GM19099 (cell line): Measurements from ENCODE around the gene GSDMA.

Source experiments
- POLR2A ChIP-seq: IDR thresholded peaks from 3 replicates; pipeline ENCODE4 v1.6.1; 2011; ENCODE audit warnings: low read depth; ENCODE audit not compliant: insufficient read length; ENCODE audit errors: extremely low read depth

The GSDMA gene

DNA sequence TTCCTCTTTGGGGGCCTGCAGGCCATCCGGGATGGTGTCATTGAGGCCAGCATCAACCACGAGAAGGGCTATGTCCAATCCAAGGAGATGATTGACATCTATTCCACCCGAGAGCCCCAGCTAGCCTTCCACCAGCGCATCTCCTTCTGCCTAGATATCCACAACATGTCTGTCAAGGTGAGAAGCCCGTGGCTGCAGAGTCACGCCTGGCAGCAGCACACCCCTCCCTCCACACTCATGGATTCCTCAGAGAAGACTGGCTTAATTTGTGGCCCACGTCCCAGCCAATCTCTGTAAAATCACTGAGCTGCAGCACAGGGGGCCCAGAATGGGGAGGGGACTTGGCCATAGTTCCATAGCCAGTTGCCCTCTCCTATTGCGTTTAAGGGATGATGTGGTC lies 33.4 kb downstream of the GSDMA start:
- TF ChIP-seq POLR2A = no peak

DNA sequence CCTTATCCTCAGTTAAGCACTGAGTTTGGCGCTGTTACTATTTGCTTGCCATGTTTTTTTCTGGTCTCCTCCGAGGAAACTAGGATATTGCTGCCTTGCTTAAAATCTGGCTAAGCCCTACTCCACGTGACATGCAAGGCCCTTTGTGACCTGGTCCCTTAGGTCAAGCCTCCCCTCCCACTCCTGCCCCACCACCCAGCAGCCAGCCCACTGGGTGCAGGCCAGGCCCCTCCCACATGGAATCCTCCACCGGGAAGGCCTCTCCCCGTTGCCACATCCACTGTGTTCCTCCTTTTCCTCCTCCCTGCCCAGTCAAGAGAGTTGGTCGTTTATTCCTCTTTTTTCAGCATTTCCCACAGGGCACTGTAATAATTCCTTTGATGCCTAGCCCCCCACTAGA lies 34.0 kb downstream of the GSDMA start:
- no peak for TF ChIP-seq POLR2A

DNA sequence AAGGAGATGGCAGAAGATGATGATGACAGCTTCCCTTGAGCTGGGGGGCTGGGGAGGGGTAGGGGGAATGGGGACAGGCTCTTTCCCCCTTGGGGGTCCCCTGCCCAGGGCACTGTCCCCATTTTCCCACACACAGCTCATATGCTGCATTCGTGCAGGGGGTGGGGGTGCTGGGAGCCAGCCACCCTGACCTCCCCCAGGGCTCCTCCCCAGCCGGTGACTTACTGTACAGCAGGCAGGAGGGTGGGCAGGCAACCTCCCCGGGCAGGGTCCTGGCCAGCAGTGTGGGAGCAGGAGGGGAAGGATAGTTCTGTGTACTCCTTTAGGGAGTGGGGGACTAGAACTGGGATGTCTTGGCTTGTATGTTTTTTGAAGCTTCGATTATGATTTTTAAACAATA lies 34.7 kb downstream of the GSDMA start:
- no peak for TF ChIP-seq POLR2A

DNA sequence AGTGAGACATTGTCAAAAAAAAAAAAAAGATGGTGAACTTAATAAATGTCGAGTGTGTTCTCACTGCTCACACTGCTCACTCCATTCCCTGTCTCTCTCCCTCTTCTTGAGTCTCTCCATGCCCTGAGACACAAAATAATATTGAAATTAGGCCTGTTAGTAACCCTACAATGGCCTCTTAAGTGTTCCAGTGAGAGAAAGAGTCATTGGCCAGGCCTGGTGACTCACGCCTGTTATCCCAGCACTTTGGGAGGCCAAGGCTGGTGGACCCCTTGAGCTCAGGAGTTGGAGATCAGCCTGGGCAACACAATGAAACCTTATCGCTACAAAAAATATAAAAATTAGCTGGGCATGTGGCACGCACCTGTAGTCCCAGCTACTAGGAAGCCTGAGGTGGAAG lies 36.3 kb downstream of the GSDMA start:
- no peak for TF ChIP-seq POLR2A

DNA sequence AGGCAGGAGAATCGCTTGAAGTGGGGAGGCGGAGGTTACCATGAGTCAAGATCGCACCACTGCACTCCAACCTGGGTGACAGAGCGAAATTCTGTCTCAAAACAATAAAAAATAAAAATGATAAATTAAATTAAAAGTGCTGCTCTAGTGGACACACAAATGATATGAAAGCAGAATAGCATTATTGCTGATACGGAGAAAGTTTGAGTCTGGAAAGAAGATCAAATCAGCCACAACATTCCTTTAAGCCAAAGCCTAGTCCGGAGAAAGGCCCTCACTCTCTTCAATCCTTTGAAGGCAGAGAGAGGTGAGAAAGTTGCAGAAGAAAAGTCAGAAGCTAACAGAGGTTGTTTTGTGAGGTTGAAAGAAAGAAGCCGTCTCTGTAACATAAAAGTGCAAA lies 37.4 kb downstream of the GSDMA start:
- TF ChIP-seq POLR2A = no peak

DNA sequence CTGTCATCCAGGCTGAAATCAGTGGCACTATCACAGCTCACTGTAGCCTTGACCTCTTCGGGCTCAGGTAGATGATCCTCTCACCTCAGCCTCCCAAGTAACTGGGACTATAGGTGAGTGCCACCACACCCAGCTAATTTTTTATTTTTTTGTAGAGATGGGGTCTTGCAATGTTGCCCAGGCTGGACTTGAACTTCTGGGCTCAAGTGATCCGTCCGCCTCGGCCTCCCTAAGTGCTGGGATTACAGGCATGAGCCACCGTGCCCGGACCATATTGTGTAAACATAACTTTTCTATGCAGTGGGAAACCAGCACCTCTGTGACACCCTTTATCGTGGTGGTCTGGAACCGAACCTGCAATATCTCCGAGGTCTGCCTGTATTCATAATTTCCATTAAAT lies 41.3 kb downstream of the GSDMA start:
- TF ChIP-seq POLR2A = no peak

DNA sequence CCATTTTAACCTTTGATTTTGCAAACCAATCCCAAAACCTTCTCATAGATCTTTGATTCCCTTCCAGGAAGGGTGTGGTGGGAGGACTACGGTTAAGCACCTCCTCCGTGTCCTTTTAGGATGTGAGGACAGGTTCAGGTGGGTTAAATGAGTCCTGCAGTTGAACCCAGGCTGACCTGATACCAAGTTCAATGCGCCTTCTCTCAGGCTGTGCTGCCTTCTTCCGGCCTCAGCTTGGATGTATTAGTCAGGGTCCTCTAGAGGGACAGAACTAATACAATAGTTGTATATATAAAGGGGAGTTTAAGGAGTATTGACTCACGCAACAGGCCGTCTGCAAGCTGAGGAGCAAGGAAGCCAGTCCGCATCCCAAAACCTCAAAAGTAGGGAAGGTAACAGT lies 41.9 kb downstream of the GSDMA start:
- TF ChIP-seq POLR2A = no peak

DNA sequence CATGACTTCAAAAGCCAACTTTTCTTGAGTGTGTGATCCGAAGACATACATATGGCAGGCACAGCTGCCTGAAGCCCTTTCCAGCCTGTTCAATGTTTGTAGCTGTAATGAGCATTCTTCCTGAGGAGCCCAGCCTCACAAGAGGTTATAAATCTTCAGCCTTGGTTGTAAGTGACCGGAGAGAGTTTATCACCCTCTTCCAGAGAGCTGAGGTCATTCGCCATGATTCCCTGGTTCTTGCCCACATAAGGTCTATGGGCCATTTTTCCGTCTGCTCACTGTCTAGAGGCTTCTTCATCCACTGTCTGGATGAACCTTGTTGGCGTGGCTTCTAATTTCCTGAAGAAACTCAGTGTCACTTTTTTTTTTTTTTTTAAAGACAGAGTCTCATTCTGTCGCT lies 42.7 kb downstream of the GSDMA start:
- no peak for TF ChIP-seq POLR2A

DNA sequence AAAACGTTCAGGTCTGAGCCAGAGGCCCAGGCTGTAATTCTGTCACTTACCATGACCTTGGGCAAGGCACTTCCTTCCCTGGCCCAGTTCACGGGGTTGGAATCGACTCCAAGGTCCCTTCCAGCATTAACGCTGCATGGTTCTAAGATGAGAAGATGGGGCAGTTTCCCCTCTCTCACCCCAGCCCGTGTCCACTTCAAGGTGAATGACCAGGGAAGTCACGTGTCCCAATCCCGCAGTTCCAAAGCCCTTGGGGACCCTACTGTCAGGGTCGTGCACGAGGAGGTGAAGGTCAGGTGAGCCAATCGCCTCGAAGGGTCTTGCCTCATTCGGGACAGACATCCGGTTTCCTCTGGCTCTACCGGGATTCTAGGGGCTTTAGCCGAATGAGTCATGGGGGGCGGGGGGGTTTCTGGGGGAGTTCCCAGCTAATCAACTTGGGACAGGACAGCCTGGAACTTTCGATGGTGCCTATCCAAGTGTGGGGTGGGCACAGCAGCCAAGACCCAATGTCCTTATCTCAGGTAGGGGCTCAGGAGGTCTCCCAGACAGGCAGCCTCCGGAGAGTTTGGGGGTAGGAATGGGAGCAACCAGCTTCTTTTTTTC lies 51.7 kb downstream of the GSDMA start:
- TF ChIP-seq POLR2A = no peak

DNA sequence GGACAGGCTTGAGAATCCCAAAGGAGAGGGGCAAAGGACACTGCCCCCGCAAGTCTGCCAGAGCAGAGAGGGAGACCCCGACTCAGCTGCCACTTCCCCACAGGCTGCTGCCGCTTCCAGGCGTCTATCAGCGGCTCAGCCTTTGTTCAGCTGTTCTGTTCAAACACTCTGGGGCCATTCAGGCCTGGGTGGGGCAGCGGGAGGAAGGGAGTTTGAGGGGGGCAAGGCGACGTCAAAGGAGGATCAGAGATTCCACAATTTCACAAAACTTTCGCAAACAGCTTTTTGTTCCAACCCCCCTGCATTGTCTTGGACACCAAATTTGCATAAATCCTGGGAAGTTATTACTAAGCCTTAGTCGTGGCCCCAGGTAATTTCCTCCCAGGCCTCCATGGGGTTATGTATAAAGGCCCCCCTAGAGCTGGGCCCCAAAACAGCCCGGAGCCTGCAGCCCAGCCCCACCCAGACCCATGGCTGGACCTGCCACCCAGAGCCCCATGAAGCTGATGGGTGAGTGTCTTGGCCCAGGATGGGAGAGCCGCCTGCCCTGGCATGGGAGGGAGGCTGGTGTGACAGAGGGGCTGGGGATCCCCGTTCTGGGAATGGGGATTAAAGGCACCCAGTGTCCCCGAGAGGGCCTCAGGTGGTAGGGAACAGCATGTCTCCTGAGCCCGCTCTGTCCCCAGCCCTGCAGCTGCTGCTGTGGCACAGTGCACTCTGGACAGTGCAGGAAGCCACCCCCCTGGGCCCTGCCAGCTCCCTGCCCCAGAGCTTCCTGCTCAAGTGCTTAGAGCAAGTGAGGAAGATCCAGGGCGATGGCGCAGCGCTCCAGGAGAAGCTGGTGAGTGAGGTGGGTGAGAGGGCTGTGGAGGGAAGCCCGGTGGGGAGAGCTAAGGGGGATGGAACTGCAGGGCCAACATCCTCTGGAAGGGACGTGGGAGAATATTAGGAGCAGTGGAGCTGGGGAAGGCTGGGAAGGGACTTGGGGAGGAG lies 52.5 kb downstream of the GSDMA start, which contains the start of gene CSF3:
Gene CSF3, plus strand, starts transcription at position 436 of the 993 bp plus-strand sequence. Its CDS starts 35 bp downstream, at position 471.
- TF ChIP-seq POLR2A = no peak

DNA sequence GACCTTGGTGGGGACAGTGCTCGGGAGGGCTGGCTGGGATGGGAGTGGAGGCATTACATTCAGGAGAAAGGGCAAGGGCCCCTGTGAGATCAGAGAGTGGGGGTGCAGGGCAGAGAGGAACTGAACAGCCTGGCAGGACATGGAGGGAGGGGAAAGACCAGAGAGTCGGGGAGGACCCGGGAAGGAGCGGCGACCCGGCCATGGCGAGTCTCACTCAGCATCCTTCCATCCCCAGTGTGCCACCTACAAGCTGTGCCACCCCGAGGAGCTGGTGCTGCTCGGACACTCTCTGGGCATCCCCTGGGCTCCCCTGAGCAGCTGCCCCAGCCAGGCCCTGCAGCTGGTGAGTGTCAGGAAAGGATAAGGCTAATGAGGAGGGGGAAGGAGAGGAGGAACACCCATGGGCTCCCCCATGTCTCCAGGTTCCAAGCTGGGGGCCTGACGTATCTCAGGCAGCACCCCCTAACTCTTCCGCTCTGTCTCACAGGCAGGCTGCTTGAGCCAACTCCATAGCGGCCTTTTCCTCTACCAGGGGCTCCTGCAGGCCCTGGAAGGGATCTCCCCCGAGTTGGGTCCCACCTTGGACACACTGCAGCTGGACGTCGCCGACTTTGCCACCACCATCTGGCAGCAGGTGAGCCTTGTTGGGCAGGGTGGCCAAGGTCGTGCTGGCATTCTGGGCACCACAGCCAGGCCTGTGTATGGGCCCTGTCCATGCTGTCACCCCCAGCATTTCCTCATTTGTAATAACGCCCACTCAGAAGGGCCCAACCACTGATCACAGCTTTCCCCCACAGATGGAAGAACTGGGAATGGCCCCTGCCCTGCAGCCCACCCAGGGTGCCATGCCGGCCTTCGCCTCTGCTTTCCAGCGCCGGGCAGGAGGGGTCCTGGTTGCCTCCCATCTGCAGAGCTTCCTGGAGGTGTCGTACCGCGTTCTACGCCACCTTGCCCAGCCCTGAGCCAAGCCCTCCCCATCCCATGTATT lies 53.5 kb downstream of the GSDMA start:
- TF ChIP-seq POLR2A = no peak

DNA sequence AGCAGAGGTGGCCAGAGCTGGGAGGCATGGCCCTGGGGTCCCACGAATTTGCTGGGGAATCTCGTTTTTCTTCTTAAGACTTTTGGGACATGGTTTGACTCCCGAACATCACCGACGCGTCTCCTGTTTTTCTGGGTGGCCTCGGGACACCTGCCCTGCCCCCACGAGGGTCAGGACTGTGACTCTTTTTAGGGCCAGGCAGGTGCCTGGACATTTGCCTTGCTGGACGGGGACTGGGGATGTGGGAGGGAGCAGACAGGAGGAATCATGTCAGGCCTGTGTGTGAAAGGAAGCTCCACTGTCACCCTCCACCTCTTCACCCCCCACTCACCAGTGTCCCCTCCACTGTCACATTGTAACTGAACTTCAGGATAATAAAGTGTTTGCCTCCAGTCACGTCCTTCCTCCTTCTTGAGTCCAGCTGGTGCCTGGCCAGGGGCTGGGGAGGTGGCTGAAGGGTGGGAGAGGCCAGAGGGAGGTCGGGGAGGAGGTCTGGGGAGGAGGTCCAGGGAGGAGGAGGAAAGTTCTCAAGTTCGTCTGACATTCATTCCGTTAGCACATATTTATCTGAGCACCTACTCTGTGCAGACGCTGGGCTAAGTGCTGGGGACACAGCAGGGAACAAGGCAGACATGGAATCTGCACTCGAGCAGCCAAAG lies 54.7 kb downstream of the GSDMA start:
- no peak for TF ChIP-seq POLR2A

DNA sequence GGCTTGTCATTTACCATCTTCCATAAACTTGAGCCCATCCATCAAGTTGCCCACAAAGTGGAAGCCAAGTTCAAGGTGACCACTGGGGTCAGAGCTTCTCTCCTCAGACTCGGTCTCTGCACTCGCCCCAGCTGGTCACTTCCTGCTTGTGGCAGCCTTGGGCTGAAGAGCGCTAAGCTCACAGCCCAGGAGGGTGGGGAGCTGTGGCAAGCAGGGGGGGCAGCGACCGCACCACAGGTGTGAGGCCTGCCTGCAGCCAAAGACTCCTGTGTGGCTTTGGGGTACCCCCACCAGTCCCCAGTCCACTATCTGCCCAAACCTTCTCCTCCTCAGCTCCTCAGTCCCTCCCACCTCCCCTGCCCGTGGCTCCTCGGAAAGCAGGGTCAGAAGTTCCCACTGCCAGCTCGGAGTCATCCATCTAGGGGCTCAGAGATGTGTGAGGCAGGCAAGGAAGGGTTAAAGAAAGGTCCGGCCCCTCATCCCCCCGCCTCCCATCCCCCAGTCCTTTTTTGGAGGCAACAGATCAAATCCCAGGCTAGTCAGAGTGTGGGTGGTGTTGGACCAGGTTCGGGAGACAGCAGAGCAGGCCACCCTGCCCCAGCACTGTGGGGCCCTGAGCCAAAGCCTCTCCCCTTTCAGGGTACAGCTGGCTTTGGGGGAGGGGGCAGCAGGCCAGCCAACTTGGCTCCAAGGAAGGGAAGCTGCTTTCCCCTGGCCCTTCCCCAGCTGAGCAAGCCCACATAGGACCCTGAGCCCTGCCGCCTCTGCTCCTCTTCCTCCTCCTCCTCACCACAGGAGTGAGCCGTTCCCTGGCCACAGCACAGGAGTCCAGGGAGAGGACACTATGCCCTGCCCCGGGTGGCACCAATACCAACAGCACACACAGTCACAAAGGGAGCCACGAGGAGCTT lies 55.7 kb downstream of the GSDMA start:
- no peak for TF ChIP-seq POLR2A
